Lung microvascular endothelial cell (primary cell): Measurements from ENCODE around the gene NPS. TPM values are rescaled to one million over a fixed set of nuclear protein-coding genes. Genes with fewer than 3 reads are reported as not detected.

Source experiments
- total RNA-seq: library from RNA; depleted of rRNA; stranded (reverse); fragments of >200 nt; gene quantifications from 2 replicates; pipeline ENCODE4 v1.2.1, GENCODE V29; 2014

NPS gene
- total RNA-seq, 1 donor from 2014 or later, result not detected

Other genes starting within 250 kb of the NPS start
- gene FOXI2, start 187.9 kb downstream of the NPS start, total RNA-seq, result not detected in 2 replicates